DMS53 treated with DMSO at 0.1 percent for 48 hours (cell line): ENCODE results near the gene TMCO4.
"Not testable (repeated sequence)": the region's sequence is repeated elsewhere in the genome, so short reads cannot be mapped to it uniquely, and the experiment has no call there.

Experiments used
- DNase-seq: peaks from one replicate; lab custom pipeline; 2025; ENCODE audit not compliant: unreplicated experiment; lab: John Stamatoyannopoulos, UW

The TMCO4 gene

GRCh38 chr1:19799230-19800075, at the start of gene TMCO4:
TSS of gene TMCO4 (minus strand) at chr1:19799916. CDS start at chr1:19780758, 19,158 bp downstream.
- DNase-seq, result peak; percentile 58

GRCh38 chr1:19849307-19849706, 49.6 kb upstream of the TMCO4 start:
- DNase-seq, result not testable (repeated sequence)

GRCh38 chr1:19847334-19847733, 47.6 kb upstream of the TMCO4 start:
- DNase-seq, result not testable (repeated sequence)

GRCh38 chr1:19846338-19846737, 46.6 kb upstream of the TMCO4 start:
- DNase-seq, result no peak

- no peak for DNase-seq
Observed at GRCh38 chr1:19845555-19845954, 45.8 kb upstream of the TMCO4 start.

- no peak for DNase-seq
Observed at GRCh38 chr1:19844731-19845495, 45.2 kb upstream of the TMCO4 start.

GRCh38 chr1:19840228-19840627, 40.5 kb upstream of the TMCO4 start:
- no peak for DNase-seq

GRCh38 chr1:19837866-19838265, 38.1 kb upstream of the TMCO4 start:
- DNase-seq, result no peak

GRCh38 chr1:19835578-19835977, 35.9 kb upstream of the TMCO4 start:
- no peak for DNase-seq

GRCh38 chr1:19831441-19831840, 31.7 kb upstream of the TMCO4 start:
- no peak for DNase-seq

- no peak for DNase-seq
Observed at GRCh38 chr1:19828546-19828945, 28.8 kb upstream of the TMCO4 start.

- no peak for DNase-seq
Observed at GRCh38 chr1:19825298-19825697, 25.6 kb upstream of the TMCO4 start.

- DNase-seq, result no peak
Observed at GRCh38 chr1:19824541-19824940, 24.8 kb upstream of the TMCO4 start.

GRCh38 chr1:19824036-19824435, 24.3 kb upstream of the TMCO4 start:
- no peak for DNase-seq

- DNase-seq, result no peak
Observed at GRCh38 chr1:19819701-19820100, 20.0 kb upstream of the TMCO4 start.

- no peak for DNase-seq
Observed at GRCh38 chr1:19818324-19818723, 18.6 kb upstream of the TMCO4 start.

GRCh38 chr1:19817160-19817559, 17.4 kb upstream of the TMCO4 start:
- DNase-seq, result no peak

GRCh38 chr1:19816737-19817086, 17.0 kb upstream of the TMCO4 start:
- DNase-seq, result not testable (repeated sequence)

- DNase-seq, result peak; percentile 96
Observed at GRCh38 chr1:19815801-19816736, 16.4 kb upstream of the TMCO4 start.

- peak; percentile 99 for DNase-seq
Observed at GRCh38 chr1:19814681-19815503, 15.2 kb upstream of the TMCO4 start, which contains the start of gene RNF186. TSS of gene RNF186 (minus strand) at chr1:19815283. CDS start at chr1:19815101, 182 bp downstream.
